Sigmoid colon (tissue), 4 donors: Measurements from ENCODE around the gene MYH14.

ENCODE experiments used
- EP300 ChIP-seq, 4 donors: sonication (generic); formaldehyde crosslinking; IDR thresholded peaks; one replicate each; pipeline ENCODE4 v1.6.1; 2017; ENCODE audit warnings: antibody characterized with exemption in 4 of 4
- POLR2AphosphoS5 ChIP-seq, 4 donors: sonication (generic); formaldehyde crosslinking; IDR thresholded peaks; one replicate each; pipeline ENCODE4 v1.6.1; 2017; ENCODE audit warnings: antibody characterized with exemption in 4 of 4
- TF ChIP-seq, protein P1 (sequence below), 4 experiments: fragments of 450-650 bp in 3 of 4; fragments of 200-600 bp in 1 of 4; IDR thresholded peaks; one replicate each; pipeline ENCODE4 v1.5.1; 2016 to 2019; ENCODE audit warnings: antibody characterized with exemption in 4 of 4, mild to moderate bottlenecking in 3 of 4, moderate library complexity in 2 of 4

DNA sequence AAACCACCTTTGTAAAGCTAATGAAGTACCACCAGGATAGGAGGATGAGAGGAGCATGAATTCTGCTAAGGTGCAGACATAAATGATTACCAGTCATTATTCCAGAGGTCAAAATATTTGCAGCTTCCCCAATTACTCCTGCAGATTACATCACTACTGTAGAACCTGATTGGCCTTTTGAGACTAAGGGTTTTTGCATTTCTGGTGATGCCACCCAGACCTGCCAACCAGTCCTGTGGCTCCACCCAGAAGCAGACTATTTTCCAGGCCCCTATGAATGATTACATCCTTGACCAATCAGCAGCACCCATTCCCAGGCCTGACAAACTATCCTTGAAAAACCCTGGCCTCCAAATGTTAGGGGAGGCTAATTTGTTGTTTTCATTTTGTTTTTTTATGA, 136.9 kb downstream of the MYH14 start:
- TF ChIP-seq POLR2AphosphoS5 (IDR thresholded peaks at IDR 0.05) = no peak
- TF ChIP-seq, protein P1, sequence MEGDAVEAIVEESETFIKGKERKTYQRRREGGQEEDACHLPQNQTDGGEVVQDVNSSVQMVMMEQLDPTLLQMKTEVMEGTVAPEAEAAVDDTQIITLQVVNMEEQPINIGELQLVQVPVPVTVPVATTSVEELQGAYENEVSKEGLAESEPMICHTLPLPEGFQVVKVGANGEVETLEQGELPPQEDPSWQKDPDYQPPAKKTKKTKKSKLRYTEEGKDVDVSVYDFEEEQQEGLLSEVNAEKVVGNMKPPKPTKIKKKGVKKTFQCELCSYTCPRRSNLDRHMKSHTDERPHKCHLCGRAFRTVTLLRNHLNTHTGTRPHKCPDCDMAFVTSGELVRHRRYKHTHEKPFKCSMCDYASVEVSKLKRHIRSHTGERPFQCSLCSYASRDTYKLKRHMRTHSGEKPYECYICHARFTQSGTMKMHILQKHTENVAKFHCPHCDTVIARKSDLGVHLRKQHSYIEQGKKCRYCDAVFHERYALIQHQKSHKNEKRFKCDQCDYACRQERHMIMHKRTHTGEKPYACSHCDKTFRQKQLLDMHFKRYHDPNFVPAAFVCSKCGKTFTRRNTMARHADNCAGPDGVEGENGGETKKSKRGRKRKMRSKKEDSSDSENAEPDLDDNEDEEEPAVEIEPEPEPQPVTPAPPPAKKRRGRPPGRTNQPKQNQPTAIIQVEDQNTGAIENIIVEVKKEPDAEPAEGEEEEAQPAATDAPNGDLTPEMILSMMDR (IDR thresholded peaks at IDR 0.05) = no peak
- TF ChIP-seq EP300 (IDR thresholded peaks at IDR 0.05) = no peak
